Measurements from ENCODE around the gene FOXP3. TPM values are rescaled to one million over a fixed set of nuclear protein-coding genes. Genes with fewer than 3 reads are reported as not detected.

FOXP3 gene
- total and polyA plus RNA-seq, 2 of the 4 experiments (the other 2 are of a cell fraction) = 0.05 TPM; not detected in 1

GRCh38 chrX:49271341-49271740 lies 6.8 kb upstream of the FOXP3 start:
- H3K23ac ChIP-seq (ENCODE audit: low read depth, low read length) = no peak overlapping the region
- no TSS peak for BruUV-seq (replicated peaks)
- H3K27me3 ChIP-seq (ENCODE audit: control insufficient read depth, insufficient read depth, low read length) = no peaks in the 10 kb centered on the region
- no peak overlapping the region for H3K56ac ChIP-seq (ENCODE audit: extremely low read depth, insufficient read depth, low read length)
- no peak overlapping the region for H2BK120ac ChIP-seq (ENCODE audit: low read depth, low read length)
- H3K9me1 ChIP-seq (ENCODE audit: insufficient read depth, low read length) = peaks cover 4% of the 10 kb centered on the region; the same call in 1 of the 2 replicates
- 0 out of 2 replicates have a peak, but pooled peaks cover 2% of the 10 kb centered on the region for H3K4me1 ChIP-seq (ENCODE audit: control insufficient read depth, insufficient read depth, low read length)
- no peak overlapping the region for H2AK5ac ChIP-seq (ENCODE audit: low read depth, low read length)
- H2AFZ ChIP-seq (replicated peaks; ENCODE audit: low read length, poor library complexity) = no peak overlapping the region
- ChIA-PET POLR2A (ENCODE audit: unreplicated experiment) (no interaction called here), CTCF (no interaction called here)
- peaks cover 30 to 36% of the 10 kb centered on the region in 2 experiments for H3K79me1 ChIP-seq (ENCODE audit: low read depth in 1 of 2, low read length in 2 of 2)
- no peak overlapping the region for H2BK15ac ChIP-seq (ENCODE audit: low read depth, low read length)
- intact Hi-C loops (cut with micrococcal nuclease) = no loop called here
- dilution Hi-C loops (cut with HindIII; ENCODE audit: low sequenced_read_pairs, unreplicated experiment) = no loop called here
- no peaks in the 10 kb centered on the region for H3K9me3 ChIP-seq (ENCODE audit: control insufficient read depth, insufficient read depth, low read length)
- ATAC-seq (ENCODE audit: low read depth) = no peak
- peaks cover 8% of the 10 kb centered on the region; the same call in 1 of the 2 replicates for H4K20me1 ChIP-seq (ENCODE audit: insufficient read depth, low read length)
- H3K4me2 ChIP-seq (ENCODE audit: low read depth, low read length) = no peak overlapping the region
- no peak overlapping the region for H3K27ac ChIP-seq (ENCODE audit: insufficient read depth, low read length)
- WGBS, 2 experiments (ENCODE audit: extremely low coverage in 2 of 2, insufficient read length in 1 of 2) = 83% methylated on average over 2 of the region's 2 CpGs; no CpG with 5 or more reads in 1 of the 2 experiments
- no peak overlapping the region for H3K4ac ChIP-seq (ENCODE audit: low read depth, low read length)
- TF ChIP-seq RAD21 (IDR thresholded peaks at IDR 0.05; ENCODE audit: low read length) = no peak
- no peak for TF ChIP-seq MXI1 (IDR thresholded peaks at IDR 0.05; ENCODE audit: borderline replicate concordance, low read depth, low read length)
- TF ChIP-seq CEBPB (IDR thresholded peaks at IDR 0.05; ENCODE audit: low read depth, low read length) = no peak
- no peak for TF ChIP-seq ELK1 (IDR thresholded peaks at IDR 0.05; ENCODE audit: borderline replicate concordance, low read depth, low read length)
- no peak for TF ChIP-seq RFX5 (IDR thresholded peaks at IDR 0.05; ENCODE audit: low read depth, low read length)
- TF ChIP-seq, protein P1, sequence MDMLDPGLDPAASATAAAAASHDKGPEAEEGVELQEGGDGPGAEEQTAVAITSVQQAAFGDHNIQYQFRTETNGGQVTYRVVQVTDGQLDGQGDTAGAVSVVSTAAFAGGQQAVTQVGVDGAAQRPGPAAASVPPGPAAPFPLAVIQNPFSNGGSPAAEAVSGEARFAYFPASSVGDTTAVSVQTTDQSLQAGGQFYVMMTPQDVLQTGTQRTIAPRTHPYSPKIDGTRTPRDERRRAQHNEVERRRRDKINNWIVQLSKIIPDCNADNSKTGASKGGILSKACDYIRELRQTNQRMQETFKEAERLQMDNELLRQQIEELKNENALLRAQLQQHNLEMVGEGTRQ (IDR thresholded peaks at IDR 0.05; ENCODE audit: low read depth, low read length) = no peak
- no peak for TF ChIP-seq CHD1 (IDR thresholded peaks at IDR 0.05; ENCODE audit: low read depth, low read length)
- TF ChIP-seq RCOR1 (IDR thresholded peaks at IDR 0.05; ENCODE audit: insufficient replicate concordance, low read length) = no peak
- TF ChIP-seq CTCF (conservative IDR thresholded peaks at IDR 0.05; ENCODE audit: low read depth, low read length) = no peak
- no peak for TF ChIP-seq MAFK (IDR thresholded peaks at IDR 0.05; ENCODE audit: low read depth, low read length)
- no peak for TF ChIP-seq NFE2L2 (IDR thresholded peaks at IDR 0.05; ENCODE audit: low read depth, low read length)
- TF ChIP-seq POLR2A (IDR thresholded peaks at IDR 0.05; ENCODE audit: low read depth, low read length) = no peak
- no peak for TF ChIP-seq FOS (IDR thresholded peaks at IDR 0.05; ENCODE audit: low read depth, low read length)
- TF ChIP-seq SMC3 (IDR thresholded peaks at IDR 0.05; ENCODE audit: low read depth, low read length) = no peak
- no peak for TF ChIP-seq BHLHE40 (IDR thresholded peaks at IDR 0.05; ENCODE audit: low read depth, low read length)
- no peak for TF ChIP-seq MAZ (IDR thresholded peaks at IDR 0.05; ENCODE audit: borderline replicate concordance, low read depth, low read length)
- no peak overlapping the region for H3K9ac ChIP-seq (ENCODE audit: low read depth, low read length)
- H3K14ac ChIP-seq (replicated peaks; ENCODE audit: low read depth, low read length) = no peak overlapping the region
- no peak for DNase-seq
- H4K91ac ChIP-seq (ENCODE audit: insufficient read depth, low read depth, low read length) = no peak overlapping the region
- H2BK5ac ChIP-seq (ENCODE audit: low read depth, low read length, poor library complexity, severe bottlenecking) = no peak overlapping the region
- in situ Hi-C loops (cut with MboI; ENCODE audit: low sequenced_read_pairs) = no loop called here
- peaks cover 2% of the 10 kb centered on the region; the same call in 1 of the 2 replicates for H3K36me3 ChIP-seq (ENCODE audit: control insufficient read depth, insufficient read depth, low read length)
- H3K4me3 ChIP-seq (ENCODE audit: insufficient read depth, low read depth, low read length) = no peak overlapping the region
- no peak overlapping the region for H2AK9ac ChIP-seq (replicated peaks; ENCODE audit: low read depth, low read length, poor library complexity)
- no peak overlapping the region for H4K8ac ChIP-seq (ENCODE audit: low read depth in 2 of 2, low read length in 2 of 2)
- no peak overlapping the region for H3K18ac ChIP-seq (ENCODE audit: low read depth, low read length)
- no peak overlapping the region for H4K5ac ChIP-seq (ENCODE audit: low read depth, low read length)
- H2BK20ac ChIP-seq (ENCODE audit: low read depth, low read length) = no peak overlapping the region
